Measurements from ENCODE around the gene PCK1. TPM values are rescaled to one million over a fixed set of nuclear protein-coding genes. Genes with fewer than 3 reads are reported as not detected.

PCK1 gene
- total and polyA plus RNA-seq, 2 of the 13 experiments (the other 11 are each of a cell fraction or from before 2014, with no cell fraction given) = 6.5 to 12.6 TPM

DNA sequence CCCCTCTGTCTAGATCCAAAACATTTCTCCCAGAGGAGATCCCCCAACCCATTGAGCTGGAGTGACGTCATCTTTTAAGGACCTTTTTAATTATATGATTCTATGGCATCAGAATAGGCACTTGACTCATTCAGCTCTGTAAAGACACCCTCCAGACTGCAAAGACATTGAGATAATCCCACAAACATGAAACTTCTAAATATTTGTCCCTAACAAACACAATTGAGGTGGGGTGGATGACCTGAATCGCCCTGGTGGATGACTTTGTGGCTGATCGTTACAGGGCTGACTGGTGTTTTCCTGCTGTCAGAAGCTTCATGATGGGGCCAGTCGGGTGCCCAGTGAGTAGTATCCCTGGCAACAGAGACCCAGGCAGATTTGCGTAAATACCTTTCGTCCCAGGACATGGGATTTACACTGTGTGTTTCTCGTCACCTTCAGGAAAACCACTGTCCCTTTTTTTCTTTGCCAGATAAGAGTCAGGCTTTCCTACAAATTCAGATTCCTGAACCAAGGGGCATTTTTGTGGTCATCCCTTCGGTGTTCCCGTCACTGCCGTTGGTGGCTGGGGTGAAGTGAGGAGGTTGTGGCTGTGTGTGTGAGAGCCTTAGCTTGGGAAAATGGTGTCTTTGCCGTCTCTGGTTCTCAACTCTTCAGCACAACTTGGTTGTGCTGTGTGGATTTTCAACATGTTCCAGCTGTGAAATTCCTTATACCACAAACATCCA lies 5.3 kb upstream of the PCK1 start (continued):
- TF ChIP-seq, protein P1, sequence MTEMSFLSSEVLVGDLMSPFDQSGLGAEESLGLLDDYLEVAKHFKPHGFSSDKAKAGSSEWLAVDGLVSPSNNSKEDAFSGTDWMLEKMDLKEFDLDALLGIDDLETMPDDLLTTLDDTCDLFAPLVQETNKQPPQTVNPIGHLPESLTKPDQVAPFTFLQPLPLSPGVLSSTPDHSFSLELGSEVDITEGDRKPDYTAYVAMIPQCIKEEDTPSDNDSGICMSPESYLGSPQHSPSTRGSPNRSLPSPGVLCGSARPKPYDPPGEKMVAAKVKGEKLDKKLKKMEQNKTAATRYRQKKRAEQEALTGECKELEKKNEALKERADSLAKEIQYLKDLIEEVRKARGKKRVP (CRISPR knock-in tag; IDR thresholded peaks at IDR 0.05) = 0 out of 4 replicates have a peak, but pooled peaks of 1 of the 2 experiments have one; percentile 44
- TF ChIP-seq, protein P2, sequence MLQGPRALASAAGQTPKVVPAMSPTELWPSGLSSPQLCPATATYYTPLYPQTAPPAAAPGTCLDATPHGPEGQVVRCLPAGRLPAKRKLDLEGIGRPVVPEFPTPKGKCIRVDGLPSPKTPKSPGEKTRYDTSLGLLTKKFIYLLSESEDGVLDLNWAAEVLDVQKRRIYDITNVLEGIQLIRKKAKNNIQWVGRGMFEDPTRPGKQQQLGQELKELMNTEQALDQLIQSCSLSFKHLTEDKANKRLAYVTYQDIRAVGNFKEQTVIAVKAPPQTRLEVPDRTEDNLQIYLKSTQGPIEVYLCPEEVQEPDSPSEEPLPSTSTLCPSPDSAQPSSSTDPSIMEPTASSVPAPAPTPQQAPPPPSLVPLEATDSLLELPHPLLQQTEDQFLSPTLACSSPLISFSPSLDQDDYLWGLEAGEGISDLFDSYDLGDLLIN (CRISPR knock-in tag; IDR thresholded peaks at IDR 0.05; ENCODE audit: borderline replicate concordance) = no peak
- TF ChIP-seq, protein P3, sequence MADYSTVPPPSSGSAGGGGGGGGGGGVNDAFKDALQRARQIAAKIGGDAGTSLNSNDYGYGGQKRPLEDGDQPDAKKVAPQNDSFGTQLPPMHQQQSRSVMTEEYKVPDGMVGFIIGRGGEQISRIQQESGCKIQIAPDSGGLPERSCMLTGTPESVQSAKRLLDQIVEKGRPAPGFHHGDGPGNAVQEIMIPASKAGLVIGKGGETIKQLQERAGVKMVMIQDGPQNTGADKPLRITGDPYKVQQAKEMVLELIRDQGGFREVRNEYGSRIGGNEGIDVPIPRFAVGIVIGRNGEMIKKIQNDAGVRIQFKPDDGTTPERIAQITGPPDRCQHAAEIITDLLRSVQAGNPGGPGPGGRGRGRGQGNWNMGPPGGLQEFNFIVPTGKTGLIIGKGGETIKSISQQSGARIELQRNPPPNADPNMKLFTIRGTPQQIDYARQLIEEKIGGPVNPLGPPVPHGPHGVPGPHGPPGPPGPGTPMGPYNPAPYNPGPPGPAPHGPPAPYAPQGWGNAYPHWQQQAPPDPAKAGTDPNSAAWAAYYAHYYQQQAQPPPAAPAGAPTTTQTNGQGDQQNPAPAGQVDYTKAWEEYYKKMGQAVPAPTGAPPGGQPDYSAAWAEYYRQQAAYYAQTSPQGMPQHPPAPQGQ (CRISPR knock-in tag; IDR thresholded peaks at IDR 0.05; ENCODE audit: borderline replicate concordance) = no peak
- TF ChIP-seq, protein P4, sequence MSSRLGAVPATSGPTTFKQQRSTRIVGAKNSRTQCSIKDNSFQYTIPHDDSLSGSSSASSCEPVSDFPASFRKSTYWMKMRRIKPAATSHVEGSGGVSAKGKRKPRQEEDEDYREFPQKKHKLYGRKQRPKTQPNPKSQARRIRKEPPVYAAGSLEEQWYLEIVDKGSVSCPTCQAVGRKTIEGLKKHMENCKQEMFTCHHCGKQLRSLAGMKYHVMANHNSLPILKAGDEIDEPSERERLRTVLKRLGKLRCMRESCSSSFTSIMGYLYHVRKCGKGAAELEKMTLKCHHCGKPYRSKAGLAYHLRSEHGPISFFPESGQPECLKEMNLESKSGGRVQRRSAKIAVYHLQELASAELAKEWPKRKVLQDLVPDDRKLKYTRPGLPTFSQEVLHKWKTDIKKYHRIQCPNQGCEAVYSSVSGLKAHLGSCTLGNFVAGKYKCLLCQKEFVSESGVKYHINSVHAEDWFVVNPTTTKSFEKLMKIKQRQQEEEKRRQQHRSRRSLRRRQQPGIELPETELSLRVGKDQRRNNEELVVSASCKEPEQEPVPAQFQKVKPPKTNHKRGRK (CRISPR knock-in tag; IDR thresholded peaks at IDR 0.05) = no peak
- no peak for TF ChIP-seq SP140L (CRISPR knock-in tag; IDR thresholded peaks at IDR 0.05; ENCODE audit: borderline replicate concordance)
- no peak for TF ChIP-seq ZFAT (CRISPR knock-in tag; conservative IDR thresholded peaks at IDR 0.05)
- TF ChIP-seq, protein P5, sequence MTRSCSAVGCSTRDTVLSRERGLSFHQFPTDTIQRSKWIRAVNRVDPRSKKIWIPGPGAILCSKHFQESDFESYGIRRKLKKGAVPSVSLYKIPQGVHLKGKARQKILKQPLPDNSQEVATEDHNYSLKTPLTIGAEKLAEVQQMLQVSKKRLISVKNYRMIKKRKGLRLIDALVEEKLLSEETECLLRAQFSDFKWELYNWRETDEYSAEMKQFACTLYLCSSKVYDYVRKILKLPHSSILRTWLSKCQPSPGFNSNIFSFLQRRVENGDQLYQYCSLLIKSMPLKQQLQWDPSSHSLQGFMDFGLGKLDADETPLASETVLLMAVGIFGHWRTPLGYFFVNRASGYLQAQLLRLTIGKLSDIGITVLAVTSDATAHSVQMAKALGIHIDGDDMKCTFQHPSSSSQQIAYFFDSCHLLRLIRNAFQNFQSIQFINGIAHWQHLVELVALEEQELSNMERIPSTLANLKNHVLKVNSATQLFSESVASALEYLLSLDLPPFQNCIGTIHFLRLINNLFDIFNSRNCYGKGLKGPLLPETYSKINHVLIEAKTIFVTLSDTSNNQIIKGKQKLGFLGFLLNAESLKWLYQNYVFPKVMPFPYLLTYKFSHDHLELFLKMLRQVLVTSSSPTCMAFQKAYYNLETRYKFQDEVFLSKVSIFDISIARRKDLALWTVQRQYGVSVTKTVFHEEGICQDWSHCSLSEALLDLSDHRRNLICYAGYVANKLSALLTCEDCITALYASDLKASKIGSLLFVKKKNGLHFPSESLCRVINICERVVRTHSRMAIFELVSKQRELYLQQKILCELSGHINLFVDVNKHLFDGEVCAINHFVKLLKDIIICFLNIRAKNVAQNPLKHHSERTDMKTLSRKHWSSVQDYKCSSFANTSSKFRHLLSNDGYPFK (CRISPR knock-in tag; IDR thresholded peaks at IDR 0.05; ENCODE audit: borderline replicate concordance) = no peak
- TF ChIP-seq, protein P6, sequence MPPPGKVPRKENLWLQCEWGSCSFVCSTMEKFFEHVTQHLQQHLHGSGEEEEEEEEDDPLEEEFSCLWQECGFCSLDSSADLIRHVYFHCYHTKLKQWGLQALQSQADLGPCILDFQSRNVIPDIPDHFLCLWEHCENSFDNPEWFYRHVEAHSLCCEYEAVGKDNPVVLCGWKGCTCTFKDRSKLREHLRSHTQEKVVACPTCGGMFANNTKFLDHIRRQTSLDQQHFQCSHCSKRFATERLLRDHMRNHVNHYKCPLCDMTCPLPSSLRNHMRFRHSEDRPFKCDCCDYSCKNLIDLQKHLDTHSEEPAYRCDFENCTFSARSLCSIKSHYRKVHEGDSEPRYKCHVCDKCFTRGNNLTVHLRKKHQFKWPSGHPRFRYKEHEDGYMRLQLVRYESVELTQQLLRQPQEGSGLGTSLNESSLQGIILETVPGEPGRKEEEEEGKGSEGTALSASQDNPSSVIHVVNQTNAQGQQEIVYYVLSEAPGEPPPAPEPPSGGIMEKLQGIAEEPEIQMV (CRISPR knock-in tag; IDR thresholded peaks at IDR 0.05; ENCODE audit: low read depth) = no peak
- TF ChIP-seq ZC3H13 (CRISPR knock-in tag; IDR thresholded peaks at IDR 0.05) = no peak
- TF ChIP-seq TRIM24 (CRISPR knock-in tag; IDR thresholded peaks at IDR 0.05) = no peak
- TF ChIP-seq, protein P7, sequence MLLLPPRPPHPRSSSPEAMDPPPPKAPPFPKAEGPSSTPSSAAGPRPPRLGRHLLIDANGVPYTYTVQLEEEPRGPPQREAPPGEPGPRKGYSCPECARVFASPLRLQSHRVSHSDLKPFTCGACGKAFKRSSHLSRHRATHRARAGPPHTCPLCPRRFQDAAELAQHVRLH (CRISPR knock-in tag; IDR thresholded peaks at IDR 0.05; ENCODE audit: borderline replicate concordance, low read depth) = no peak
- TF ChIP-seq, protein P8, sequence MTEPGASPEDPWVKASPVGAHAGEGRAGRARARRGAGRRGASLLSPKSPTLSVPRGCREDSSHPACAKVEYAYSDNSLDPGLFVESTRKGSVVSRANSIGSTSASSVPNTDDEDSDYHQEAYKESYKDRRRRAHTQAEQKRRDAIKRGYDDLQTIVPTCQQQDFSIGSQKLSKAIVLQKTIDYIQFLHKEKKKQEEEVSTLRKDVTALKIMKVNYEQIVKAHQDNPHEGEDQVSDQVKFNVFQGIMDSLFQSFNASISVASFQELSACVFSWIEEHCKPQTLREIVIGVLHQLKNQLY (CRISPR knock-in tag; IDR thresholded peaks at IDR 0.05) = no peak
- TF ChIP-seq, protein P9, sequence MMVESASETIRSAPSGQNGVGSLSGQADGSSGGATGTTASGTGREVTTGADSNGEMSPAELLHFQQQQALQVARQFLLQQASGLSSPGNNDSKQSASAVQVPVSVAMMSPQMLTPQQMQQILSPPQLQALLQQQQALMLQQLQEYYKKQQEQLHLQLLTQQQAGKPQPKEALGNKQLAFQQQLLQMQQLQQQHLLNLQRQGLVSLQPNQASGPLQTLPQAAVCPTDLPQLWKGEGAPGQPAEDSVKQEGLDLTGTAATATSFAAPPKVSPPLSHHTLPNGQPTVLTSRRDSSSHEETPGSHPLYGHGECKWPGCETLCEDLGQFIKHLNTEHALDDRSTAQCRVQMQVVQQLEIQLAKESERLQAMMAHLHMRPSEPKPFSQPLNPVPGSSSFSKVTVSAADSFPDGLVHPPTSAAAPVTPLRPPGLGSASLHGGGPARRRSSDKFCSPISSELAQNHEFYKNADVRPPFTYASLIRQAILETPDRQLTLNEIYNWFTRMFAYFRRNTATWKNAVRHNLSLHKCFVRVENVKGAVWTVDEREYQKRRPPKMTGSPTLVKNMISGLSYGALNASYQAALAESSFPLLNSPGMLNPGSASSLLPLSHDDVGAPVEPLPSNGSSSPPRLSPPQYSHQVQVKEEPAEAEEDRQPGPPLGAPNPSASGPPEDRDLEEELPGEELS (CRISPR knock-in tag; IDR thresholded peaks at IDR 0.05) = 0 out of 2 replicates have a peak, but pooled peaks have one; percentile 14
